Measurements from ENCODE around the gene MCAM. TPM values are rescaled to one million over a fixed set of nuclear protein-coding genes. Genes with fewer than 3 reads are reported as not detected.
A peak's percentile ranks its signal among the peaks of the same experiment; 100 is the strongest.

The MCAM gene
- total RNA-seq, 1 donor: 11.2 TPM

- DNase-seq (ENCODE audit: insufficient read length, low spot score, missing footprints): peak; percentile 98
- Histone ChIP-seq H2AFZ (ENCODE audit: low read length) (peak overlapping the region; percentile 78), H3K79me2 (ENCODE audit: insufficient read depth, low read length) (peaks cover 24% of the 10 kb centered on the region), H3K4me1 (ENCODE audit: insufficient read depth, low read length) (peaks cover 47% of the 10 kb centered on the region), H3K4me3 (ENCODE audit: insufficient read depth, low read length) (peak overlapping the region; percentile 76), H4K20me1 (ENCODE audit: insufficient read depth, low read length) (peaks cover 12% of the 10 kb centered on the region), H3K36me3 (ENCODE audit: insufficient read depth, low read length) (peaks cover 6% of the 10 kb centered on the region), H3K27ac (ENCODE audit: low read depth, low read length) (peak overlapping the region; percentile 12), H3K4me2 (ENCODE audit: insufficient read depth, low read length) (peak overlapping the region; percentile 82), H3K9me3 (ENCODE audit: low read depth, low read length) (no peaks in the 10 kb centered on the region), H3K27me3 (ENCODE audit: insufficient read depth, low read length) (peaks cover 12% of the 10 kb centered on the region)
- TF ChIP-seq CTCF (IDR thresholded peaks at IDR 0.05; ENCODE audit: extremely low read depth, low read depth, low read length): peak; percentile 63
Observed at GRCh38 chr11:119339589-119340334, 22.8 kb upstream of the MCAM start.

GRCh38 chr11:119338965-119339588 is 22.1 kb upstream of the MCAM start:
- peak; percentile 74 for DNase-seq (ENCODE audit: insufficient read length, low spot score, missing footprints)
- no peak for TF ChIP-seq CTCF (IDR thresholded peaks at IDR 0.05; ENCODE audit: extremely low read depth, low read depth, low read length)
- Histone ChIP-seq H3K79me2 (ENCODE audit: insufficient read depth, low read length) (peaks cover 28% of the 10 kb centered on the region), H3K9me3 (ENCODE audit: low read depth, low read length) (no peaks in the 10 kb centered on the region), H3K4me1 (ENCODE audit: insufficient read depth, low read length) (peaks cover 48% of the 10 kb centered on the region), H2AFZ (ENCODE audit: low read length) (peak overlapping the region; percentile 78), H4K20me1 (ENCODE audit: insufficient read depth, low read length) (peaks cover 12% of the 10 kb centered on the region), H3K4me3 (ENCODE audit: insufficient read depth, low read length) (peak overlapping the region; percentile 76), H3K4me2 (ENCODE audit: insufficient read depth, low read length) (peak overlapping the region; percentile 82), H3K27ac (ENCODE audit: low read depth, low read length) (no peak overlapping the region), H3K27me3 (ENCODE audit: insufficient read depth, low read length) (peaks cover 12% of the 10 kb centered on the region), H3K36me3 (ENCODE audit: insufficient read depth, low read length) (peaks cover 6% of the 10 kb centered on the region)

GRCh38 chr11:119338318-119338890 is 21.5 kb upstream of the MCAM start:
- no peaks in the 10 kb centered on the region for H3K9me3 ChIP-seq (ENCODE audit: low read depth, low read length)
- peaks cover 12% of the 10 kb centered on the region for H4K20me1 ChIP-seq (ENCODE audit: insufficient read depth, low read length)
- H2AFZ ChIP-seq (ENCODE audit: low read length): peak overlapping the region; percentile 51
- H3K36me3 ChIP-seq (ENCODE audit: insufficient read depth, low read length): peaks cover 6% of the 10 kb centered on the region
- peak overlapping the region; percentile 82 for H3K4me2 ChIP-seq (ENCODE audit: insufficient read depth, low read length)
- DNase-seq (ENCODE audit: insufficient read length, low spot score, missing footprints): peak; percentile 99
- TF ChIP-seq CTCF (IDR thresholded peaks at IDR 0.05; ENCODE audit: extremely low read depth, low read depth, low read length): peak; percentile 94
- peaks cover 51% of the 10 kb centered on the region for H3K4me1 ChIP-seq (ENCODE audit: insufficient read depth, low read length)
- H3K27me3 ChIP-seq (ENCODE audit: insufficient read depth, low read length): peaks cover 6% of the 10 kb centered on the region
- H3K4me3 ChIP-seq (ENCODE audit: insufficient read depth, low read length): peak overlapping the region; percentile 76
- peak overlapping the region; percentile 81 for H3K27ac ChIP-seq (ENCODE audit: low read depth, low read length)
- peaks cover 28% of the 10 kb centered on the region for H3K79me2 ChIP-seq (ENCODE audit: insufficient read depth, low read length)

Data from osteoblast (primary cell).